ENCODE results near the gene ZNF169.
"Not testable (repeated sequence)": the region's sequence is repeated elsewhere in the genome, so short reads cannot be mapped to it uniquely, and the experiment has no call there.

The ZNF169 gene

DNA sequence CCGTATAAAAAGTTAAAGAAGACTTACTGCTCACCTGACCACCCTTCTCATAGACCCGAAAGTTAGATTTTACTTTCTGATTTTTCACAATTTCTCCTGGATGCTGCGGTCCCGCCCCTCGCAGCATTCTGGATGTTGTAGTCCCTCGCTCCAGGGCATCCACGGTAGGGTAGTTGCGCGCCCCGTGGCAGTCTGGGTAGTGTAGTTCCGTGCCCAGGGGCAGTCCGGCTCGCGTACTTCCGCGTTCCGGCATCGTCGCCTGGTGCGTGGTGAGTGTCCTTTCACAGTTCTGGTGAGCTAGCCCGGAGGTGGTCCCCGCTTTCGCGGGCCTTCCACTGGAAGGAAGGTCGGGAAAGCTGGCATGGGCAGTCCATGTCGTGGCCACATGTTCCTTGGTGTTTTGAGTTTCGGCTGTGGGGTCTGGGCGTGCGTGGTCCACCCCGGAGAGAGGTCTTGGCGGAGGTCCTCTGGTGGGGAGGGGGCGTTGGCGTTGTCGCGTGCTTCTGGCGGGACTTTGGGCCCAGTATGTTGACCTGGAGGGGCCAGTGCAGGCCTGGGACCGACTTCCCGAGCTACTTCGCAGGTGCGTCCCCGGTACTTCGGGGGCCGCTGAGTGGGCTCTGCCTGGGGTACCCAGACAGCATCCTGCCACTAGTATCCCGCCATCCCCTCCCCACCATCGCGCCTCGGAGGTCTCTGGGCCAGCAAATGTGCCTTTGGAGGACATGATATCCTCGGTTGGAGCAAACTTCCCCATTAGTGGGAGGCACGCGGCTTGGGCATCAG, at the start of gene ZNF169:
ZNF169 (plus strand) TSS at position 222 of the 786 bp plus-strand sequence. CDS start 19,515 bp downstream, outside the sequence.
- peak; percentile 87 for DNase-seq

DNA sequence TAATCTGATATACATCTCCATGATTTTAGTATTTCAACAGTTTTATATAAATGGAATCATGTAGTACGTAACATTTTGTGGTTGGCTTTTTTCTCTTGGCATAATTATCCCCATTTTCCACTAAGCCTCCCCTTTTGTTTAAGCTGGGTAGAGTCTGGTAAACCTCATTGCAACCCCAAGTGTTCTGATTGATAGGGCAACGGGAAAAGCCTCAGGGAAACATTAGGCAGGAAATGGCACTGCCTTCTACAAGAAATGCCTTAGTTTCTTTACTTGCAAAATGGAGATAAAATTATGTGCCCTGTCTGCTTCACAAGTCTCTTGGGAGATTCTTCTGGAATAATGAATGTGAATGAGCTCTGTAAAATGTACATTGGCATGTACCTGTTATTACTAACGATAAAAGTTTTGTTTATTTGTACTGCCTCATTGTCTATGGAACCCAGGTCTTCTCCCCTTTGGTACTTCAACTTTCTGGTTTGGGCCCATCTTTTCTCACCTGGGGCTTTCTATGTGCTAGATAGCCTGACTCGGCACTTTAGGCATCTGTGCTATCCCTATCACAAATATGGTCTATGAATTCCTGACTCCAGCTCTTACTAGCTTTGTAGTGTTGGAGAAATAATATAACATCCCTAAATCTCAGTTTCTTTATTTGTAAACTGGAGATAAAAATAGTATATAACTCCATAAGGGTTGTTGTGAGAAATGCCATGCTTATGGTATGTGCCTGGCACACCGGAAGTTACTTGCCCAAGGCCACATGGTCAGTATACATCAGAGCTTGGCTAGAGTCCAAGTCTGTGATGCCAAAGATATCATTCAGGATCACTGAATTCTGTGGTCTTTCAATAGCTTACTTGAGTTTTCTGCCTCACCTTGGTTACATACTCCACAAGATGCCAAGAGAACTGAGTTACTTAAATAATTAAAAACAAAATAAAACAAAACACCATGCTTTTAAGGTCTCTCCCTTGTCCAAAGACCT, 48.2 kb upstream of the ZNF169 start:
- DNase-seq, result no peak

DNA sequence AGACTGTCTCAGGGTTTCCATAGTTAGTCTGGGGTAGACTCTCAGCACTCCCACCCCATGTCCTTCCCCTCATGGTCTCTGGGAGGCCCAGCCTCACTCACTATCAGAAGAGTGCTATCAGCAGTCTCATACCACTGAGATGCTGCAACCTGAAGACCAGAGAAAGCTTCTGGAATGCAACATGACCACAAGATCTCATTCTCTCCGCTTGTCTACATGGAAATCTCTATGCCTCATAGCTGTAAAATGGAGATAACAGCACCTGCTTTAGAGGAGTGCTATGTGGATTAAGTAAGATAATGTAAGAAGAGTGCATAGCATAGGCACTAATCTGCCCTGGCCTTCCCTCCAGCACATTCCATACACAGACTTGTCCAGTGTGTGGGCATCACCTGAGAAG, 47.0 kb upstream of the ZNF169 start:
- DNase-seq, result no peak

DNA sequence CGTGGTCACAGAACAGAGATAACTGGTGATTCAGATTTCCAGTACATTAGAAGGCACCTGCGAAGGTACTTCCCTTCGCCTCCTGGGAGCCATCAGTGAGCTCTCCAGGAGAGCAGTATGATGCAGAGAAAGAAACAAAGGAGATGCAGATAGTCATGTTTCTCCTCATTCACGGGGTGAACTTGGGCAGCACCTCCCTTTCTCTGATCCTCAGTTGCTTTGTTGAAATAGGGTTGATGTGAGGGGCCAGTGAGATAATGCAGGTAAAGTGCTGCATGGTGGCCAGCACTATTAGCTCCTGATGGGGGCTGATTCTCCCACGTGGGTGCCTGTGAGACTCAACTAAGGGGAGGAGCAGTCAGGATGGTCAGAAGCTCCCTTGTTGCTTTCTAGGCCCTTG, 46.6 kb upstream of the ZNF169 start:
- DNase-seq, result no peak

DNA sequence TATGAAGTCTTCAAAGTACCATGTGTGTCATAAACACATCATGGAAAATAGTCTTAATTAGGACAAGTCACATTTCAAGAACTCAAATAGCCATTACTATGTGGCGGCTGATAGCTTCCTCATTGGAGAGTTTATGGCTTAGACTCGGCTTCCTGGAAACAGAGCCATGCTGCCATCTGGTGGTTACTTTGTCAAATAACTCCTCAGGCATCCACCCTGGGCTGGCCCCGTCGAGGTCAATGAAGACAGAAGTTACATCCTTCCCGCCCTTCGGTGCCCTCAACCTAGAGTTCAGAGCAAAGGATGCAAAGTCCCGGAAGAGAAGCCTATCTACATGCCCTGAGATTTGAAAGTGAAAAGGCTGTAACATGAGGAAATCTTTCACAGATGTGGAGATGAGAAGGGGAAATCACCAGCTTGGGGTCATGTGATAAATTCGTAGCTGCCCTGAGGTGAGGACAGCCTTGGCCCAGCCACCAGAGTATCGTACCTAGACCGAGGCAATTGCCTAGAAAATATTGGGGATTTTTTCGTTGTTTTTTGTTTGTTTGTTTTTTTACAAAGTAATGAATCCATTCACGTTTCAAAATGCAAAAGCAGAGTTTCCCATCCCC, 45.5 kb upstream of the ZNF169 start:
- DNase-seq, result peak; percentile 67

DNA sequence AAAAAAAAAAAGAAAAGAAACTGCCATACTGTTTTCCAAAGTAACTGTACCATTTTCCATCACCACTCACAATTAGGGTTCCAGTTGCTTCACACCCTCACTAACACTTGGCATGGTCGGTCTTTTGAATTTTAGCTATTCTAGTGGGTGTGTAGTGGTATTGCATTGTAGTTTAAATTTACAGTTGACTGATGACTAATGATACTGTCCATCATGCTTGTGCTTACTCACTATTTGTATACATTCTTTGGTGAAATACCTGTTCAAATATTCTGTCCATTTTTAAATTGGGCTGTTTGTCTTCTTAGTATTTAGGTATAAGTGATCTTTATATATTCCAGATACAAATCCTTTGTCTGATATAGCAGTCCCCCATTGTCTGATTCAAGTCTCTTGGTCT, 36.2 kb upstream of the ZNF169 start:
- no peak for DNase-seq

DNA sequence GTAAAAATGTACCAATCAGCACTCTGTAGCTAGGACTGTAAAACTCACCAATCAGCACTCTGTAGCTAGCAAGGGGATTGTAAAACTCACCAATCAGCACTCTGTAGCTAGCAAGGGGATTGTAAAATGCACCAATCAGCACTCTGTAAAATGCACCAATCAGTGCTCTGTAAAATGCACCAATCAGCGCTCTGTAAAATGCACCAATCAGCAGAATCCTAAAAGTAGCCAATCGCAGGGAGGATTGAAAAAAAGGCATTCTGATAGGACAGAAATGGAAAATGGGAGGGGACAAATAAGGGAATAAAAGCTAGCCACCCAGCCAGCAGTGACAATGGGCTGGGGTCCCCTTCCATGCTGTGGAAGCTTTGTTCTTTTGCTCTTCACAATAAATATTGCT, 33.7 kb upstream of the ZNF169 start:
- not testable (repeated sequence) for DNase-seq

DNA sequence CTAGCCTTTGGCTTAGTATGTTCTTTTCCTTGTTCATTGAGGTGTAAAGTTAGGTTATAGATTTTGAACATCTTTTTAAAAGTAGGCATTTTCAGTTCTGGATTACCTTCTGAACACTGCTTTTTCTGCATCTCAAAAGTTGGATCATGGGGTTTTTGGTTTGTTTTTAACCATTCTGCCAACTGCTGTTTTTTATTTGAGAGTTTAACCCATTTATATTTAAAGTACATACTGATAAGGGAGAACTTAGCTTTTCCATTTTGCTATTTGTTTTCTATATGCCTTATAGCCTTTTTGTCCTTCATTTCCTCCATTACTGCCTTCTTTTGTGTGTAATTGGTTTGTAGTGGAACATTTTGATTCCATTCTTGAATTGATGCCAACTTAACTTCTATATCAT, 30.5 kb upstream of the ZNF169 start:
- no peak for DNase-seq

DNA sequence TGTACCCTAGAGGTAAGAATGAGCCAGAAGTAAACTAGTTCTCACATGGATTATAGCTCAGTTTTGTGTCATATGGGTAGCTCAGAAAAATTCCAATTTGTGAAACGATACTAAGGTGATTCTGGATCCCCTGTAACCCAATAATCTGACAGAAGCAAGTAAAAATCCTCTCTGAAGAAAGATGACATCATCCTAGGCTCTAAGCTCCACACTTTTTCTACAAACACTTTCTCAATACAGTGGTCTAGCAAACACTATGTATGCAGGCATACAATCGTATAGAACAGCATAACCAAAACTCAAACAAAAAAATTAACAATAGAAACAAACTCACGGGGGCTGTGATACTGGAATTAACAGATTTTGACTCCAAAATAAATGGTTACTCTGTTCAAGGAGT, 26.7 kb upstream of the ZNF169 start:
- DNase-seq, result no peak

DNA sequence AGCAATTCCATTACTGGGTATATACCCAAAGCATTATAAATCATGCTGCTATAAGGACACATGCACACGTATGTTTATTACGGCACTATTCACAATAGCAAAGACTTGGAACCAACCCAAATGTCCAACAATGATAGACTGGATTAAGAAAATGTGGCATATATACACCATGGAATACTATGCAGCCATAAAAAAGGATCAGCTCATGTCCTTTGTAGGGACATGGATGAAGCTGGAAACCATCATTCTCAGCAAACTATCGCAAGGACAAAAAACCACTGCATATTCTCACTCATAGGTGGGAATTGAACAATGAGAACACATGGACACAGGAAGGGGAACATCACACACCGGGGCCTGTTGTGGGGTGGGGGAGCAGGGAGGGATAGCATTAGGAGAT, 18.0 kb upstream of the ZNF169 start:
- DNase-seq, result not testable (repeated sequence)

DNA sequence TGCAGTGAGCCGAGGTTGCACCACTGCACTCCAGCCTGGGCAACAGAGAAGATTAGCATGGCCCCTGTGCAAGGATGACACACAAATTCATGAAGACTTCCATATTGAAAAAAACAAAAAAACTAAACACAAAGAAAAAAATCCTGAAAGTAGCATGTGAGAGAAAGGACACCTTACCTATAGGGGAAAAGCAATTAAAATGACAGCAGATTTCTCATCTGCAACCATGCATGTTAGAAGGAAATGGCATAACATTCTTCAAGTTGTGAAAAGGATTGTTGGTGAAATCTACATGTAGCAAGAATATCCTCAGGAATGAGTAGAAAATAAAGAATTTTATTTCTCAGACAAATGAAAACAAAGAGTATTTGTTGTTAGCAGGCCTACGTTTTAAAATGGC, 13.4 kb upstream of the ZNF169 start:
- DNase-seq, result no peak

DNA sequence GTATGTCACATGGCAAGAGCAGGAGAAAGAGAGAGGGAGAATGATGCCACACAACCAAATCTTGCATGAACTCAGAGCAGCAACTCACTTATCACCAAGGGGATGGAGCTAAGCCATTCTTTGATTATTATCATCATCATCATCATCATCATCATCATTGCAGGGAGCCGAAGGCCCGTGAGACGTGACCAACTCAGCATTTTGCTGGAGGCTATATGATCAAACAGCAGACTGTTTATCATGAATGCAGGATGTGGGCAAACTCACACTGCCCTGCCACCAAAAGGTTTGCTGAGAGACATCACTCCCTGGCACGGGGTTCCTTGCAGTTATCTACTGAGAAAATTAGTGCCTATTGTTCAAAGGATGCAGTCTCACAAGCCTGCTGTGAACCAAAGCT, 8.6 kb upstream of the ZNF169 start:
- DNase-seq, result no peak

DNA sequence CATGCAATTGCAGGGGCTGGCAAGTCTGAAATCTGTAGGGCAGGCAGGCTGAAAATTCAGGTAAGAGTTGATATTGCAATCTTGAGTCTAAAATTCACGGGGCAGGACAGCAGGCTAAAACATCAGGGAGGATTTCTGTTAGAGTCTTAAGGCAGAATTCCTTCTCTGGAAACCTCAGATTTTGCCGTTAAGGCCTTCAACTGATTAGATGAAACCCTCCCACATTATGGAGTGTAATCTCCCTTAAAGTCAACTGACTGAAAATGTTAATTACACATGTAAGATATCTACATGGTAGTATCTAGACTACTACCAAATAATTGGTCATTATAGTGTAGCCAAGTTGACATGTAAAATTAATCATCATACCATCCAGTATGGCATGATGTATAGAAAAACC, 3.1 kb upstream of the ZNF169 start:
- no peak for DNase-seq

DNA sequence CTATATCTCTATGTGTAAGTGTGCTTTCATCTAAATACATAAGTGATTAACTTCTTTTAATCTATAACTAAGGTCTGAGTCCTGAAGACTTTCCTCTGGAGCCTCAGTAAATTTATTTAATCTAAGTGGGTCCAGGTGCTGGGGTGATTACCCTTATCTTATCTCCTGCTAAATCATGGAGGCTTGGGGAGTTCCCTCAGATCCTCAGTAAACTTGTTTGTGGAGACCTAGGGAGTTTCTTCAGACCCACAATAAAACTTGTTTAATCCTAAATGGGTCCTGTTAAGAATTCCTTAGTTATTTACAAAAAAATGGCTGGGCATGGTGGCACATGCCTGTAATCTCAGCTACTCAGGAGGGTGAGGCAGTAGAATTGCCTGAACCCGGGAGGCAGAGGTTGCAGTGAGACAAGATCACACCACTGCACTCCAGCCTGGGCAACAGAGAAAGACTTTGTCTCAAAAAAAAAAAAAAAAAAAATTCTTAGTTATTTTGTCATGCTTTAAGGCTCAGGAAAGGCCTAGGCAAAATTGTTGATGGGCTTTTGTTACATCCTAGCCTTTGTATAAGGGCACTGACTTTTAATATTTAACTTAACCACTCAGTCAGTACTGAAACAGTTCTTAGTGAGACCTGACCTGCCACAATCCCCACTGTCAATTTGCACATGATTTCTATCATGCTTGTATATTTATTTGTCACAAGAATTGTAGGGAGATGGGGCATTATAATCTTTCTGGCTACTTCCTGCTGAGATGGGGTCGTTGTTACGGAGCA, 6.7 kb downstream of the ZNF169 start:
- DNase-seq, result not testable (repeated sequence)

DNA sequence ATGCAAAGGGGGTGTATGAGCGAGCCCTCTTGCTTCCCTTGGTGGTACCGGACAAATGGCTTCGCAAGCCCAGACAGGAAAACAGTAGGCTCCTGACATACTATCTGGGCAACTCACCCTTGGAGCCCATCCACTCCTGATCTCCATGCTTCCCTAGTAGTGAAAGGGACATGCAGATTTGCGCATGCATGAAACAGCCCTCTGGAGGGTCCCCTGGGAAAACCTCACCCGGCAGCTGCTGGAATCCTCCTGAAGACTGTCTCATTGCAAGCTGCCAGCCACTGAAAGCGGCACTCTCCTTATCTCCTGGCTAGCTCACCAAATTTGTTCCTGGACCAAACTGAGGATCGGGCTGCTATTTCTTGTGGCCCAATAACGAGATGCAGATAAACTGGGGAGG, 10.2 kb downstream of the ZNF169 start:
- no peak for DNase-seq

DNA sequence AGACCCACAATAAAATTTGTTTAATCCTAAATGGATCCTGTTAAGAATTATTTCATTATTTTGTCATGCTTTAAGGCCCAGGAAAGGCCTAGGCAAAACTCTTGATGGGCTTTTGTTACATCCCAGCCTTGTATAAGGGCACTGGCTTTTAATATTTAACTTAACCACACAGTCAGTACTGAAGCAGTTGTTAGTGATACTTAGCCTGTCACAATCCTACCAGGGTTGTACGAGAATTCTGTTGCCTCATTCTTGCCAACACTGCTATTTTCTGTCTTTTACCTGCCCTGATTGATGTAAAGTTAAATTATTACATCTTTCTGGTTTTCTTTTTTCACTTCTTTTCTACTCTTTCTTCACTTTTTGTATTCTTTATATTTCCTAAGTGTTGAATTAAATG, 10.9 kb downstream of the ZNF169 start:
- DNase-seq, result no peak

DNA sequence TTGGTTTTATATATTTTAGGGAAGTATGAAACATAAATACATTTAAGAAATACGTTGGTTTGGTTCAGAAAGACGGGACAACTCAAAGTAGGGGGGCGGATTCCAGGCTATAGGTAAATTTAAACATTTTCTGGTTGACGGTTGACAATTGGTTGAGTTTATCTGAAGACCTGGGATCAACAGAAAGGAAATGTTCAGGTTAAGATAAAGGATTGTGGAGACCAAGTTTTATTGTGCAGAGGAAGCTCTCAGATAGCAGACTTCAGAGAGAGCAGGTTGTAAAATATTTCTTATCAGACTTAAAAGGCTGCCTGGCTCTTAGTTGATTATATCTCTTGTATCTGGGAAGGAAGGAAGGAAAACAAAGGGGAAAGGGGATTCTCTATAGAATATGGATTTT, 17.9 kb downstream of the ZNF169 start:
- DNase-seq, result not testable (repeated sequence)

DNA sequence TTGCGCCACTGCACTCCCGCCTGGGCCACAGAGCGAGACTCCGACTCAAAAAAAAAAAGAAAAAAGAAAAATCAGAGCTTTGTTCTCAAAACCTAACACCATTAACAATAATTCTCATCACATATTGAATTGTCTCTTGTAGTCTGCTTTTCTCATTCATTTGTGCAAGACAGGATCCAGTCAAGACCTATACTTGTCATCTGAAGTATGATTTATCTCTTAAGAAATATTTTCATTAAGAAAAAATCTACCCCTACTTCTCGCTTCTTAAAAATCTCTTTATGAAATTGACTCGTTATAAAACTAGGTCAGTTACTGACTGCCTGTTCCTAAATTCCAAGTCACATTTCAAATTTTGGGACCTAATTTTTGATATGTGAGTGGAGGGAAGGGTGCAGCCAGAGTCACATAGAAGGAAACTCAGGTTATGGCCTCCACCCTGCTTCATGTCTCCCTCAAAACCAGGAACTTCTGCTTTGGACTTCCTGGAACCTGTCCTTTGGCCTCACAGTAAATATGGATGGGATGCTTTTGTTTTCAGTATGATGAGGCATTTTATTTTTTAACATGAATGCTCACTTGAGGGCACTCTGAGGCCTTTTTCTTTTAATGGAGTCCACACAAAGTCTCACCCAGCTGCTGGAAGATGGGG, 18.9 kb downstream of the ZNF169 start:
- DNase-seq, result no peak

DNA sequence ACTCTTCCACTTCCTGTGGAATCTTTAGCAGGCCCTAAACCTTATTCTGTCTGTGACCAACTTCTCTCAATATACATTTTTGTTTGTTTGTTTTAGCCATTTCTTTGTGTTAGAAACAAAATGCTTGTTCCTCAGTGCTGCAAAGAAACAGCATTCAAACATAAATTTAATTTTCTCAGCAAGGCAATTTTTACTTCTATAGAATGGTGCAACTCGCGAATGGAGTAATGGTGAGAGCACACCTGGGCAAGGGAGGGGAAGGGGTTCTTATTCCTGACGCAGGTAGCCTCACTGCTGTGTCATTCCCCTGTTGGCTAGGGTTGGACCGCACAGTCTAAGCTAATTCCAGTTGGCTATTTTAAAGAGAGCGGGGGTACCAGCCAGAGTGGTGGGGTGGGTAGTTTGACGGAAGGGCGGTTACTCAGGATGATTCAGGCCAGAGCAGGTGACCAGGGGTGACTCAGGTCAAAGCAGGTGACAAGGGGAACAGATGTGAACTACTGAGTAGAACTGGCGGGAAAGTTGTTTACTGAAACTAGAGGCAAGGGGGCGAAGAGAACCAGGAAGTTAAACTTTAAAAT, 21.4 kb downstream of the ZNF169 start:
- DNase-seq, result no peak

DNA sequence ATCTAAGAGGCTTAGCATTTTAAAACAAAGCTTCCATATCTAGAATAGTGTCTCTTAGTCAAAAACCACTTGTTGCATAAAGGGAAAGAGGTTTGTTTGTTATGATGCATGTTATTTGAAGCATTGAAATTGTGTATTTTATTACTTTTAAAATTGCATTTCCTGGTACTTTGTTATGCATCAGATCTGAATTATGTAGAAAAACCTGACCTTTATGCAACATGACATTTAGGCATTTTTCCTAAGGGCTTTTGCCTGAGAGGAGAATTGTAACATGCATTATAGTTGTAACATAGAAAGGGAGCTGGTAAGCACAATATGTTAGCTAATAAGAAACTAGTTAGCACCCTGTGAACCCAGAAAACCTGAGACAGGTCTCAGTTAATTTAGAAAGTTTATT, 22.0 kb downstream of the ZNF169 start:
- no peak for DNase-seq

DNA sequence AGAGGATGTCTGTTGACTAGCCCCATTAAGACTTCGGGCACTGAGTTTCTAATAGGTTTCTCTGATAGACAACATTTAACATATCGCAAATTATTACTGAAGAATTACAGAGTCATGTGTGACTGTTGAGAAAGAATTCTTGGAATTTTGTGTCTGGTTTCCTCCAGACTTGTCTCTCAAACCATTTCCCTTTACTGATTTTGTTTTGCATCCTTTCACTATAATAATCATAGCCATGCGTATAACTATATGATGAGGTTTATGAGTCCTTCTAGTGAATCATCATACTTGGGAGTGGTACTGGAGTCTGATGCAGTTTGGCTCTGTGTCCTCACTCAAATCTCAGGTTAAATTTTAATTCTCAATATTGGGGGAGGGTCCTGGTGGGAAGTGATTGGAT, 27.0 kb downstream of the ZNF169 start:
- no peak for DNase-seq
